ENCODE data around the gene OR4D2.

DNA sequence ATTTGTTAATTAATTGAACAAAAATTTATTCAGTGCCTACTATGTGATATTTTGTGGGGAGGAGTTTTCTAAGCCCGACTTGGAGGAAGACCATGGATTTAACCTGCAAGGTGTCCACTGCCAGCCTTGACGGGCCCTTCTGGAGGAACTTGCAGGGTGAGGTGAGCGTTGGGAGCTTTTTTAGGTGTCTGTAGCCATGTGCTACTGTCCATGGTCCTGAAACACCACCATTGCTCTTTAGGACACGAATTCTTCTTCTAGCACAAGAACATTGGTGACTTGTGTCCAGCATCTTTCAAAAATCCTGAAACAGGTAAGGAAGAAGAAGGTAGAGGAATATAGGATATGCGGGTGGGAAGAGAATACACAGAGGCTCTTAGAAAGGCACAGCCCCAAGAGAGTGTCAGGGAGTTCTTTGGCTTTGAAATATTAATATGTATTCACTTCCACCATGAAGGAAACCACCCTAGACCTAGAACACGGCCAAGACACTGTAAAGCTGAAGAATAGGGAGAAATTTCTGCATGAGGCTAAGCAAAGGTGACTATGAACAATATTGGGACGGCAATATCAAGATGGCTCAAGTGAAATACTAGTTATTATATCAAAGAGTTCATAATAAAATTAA lies 46.5 kb upstream of the OR4D2 start:
- TF ChIP-seq, protein P1, sequence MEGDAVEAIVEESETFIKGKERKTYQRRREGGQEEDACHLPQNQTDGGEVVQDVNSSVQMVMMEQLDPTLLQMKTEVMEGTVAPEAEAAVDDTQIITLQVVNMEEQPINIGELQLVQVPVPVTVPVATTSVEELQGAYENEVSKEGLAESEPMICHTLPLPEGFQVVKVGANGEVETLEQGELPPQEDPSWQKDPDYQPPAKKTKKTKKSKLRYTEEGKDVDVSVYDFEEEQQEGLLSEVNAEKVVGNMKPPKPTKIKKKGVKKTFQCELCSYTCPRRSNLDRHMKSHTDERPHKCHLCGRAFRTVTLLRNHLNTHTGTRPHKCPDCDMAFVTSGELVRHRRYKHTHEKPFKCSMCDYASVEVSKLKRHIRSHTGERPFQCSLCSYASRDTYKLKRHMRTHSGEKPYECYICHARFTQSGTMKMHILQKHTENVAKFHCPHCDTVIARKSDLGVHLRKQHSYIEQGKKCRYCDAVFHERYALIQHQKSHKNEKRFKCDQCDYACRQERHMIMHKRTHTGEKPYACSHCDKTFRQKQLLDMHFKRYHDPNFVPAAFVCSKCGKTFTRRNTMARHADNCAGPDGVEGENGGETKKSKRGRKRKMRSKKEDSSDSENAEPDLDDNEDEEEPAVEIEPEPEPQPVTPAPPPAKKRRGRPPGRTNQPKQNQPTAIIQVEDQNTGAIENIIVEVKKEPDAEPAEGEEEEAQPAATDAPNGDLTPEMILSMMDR (IDR thresholded peaks at IDR 0.05) = no peak
- no peak for TF ChIP-seq POLR2A (IDR thresholded peaks at IDR 0.05)
